Measurements from ENCODE around the gene SYT9. TPM values are rescaled to one million over a fixed set of nuclear protein-coding genes. Genes with fewer than 3 reads are reported as not detected.

The SYT9 gene
- total RNA-seq, 1 donor, result under 0.01 TPM

DNA sequence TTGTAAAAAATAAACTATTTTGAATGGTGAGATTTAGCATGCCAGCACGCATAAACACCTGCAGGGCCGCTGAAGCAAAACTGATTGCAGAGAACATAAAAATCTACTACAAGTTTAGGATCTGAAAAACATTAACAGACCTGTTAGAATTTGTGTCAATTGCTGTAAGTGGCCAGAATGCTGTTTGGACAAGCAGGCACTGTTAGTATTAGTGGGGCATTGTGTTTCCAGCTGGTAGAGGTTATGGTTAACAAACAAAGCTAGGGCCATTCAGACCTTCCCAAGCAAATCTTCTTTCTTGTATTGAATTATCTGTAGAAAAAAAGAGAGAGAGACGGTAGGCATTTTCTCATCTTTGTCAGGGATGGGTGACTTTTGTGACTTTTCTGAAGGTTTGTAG, 176.0 kb downstream of the SYT9 start:
- TF ChIP-seq, protein P1, sequence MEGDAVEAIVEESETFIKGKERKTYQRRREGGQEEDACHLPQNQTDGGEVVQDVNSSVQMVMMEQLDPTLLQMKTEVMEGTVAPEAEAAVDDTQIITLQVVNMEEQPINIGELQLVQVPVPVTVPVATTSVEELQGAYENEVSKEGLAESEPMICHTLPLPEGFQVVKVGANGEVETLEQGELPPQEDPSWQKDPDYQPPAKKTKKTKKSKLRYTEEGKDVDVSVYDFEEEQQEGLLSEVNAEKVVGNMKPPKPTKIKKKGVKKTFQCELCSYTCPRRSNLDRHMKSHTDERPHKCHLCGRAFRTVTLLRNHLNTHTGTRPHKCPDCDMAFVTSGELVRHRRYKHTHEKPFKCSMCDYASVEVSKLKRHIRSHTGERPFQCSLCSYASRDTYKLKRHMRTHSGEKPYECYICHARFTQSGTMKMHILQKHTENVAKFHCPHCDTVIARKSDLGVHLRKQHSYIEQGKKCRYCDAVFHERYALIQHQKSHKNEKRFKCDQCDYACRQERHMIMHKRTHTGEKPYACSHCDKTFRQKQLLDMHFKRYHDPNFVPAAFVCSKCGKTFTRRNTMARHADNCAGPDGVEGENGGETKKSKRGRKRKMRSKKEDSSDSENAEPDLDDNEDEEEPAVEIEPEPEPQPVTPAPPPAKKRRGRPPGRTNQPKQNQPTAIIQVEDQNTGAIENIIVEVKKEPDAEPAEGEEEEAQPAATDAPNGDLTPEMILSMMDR (IDR thresholded peaks at IDR 0.05; ENCODE audit: insufficient read depth, low read depth, low read length), result no peak
- H3K4me3 ChIP-seq (ENCODE audit: low read depth, low read length), result no peak overlapping the region
- no peak for DNase-seq (ENCODE audit: low read depth)

DNA sequence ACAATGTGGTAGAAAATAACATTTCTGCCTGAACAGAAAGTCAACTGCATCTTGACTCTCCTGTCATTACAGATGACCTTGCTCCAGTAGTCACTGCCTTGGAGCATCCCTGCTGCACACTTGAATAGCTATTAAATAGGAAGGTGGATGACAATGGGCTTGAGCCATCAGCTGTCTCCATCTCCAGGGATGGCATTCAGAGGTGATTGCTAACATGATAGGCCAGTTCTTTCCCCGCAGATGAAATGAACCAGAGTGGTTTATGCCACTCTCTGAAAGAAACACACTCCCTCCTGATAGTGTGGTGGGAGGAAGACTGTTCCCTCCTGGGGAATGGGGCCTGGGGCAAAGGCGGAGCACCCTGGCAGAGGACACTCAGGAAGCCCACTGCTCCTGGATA, 176.5 kb downstream of the SYT9 start:
- DNase-seq (ENCODE audit: low read depth), result no peak
- H3K4me3 ChIP-seq (ENCODE audit: low read depth, low read length), result no peak overlapping the region
- TF ChIP-seq, protein P1 (IDR thresholded peaks at IDR 0.05; ENCODE audit: insufficient read depth, low read depth, low read length), result no peak

DNA sequence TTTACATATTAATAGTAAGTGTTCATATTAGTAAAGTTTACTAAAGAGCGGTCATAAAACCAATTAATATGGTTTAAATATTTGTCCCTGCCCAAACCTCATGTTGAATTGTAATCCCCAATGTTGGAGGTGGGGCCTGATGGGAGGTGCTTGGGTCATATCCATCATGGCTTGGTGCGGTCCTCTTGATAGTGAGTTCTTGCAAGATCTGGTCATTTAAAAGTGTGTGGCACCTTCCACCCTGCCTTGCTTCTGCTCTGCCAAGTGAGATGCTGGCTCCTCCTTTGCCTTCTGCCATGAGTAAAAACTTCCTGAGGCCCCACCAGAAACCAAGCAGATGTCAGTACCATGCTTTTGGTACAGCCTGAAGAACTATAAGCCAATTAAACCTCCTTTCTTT, 178.8 kb downstream of the SYT9 start:
- no peak overlapping the region for H3K4me3 ChIP-seq (ENCODE audit: low read depth, low read length)
- TF ChIP-seq, protein P1 (IDR thresholded peaks at IDR 0.05; ENCODE audit: insufficient read depth, low read depth, low read length), result no peak
- no peak for DNase-seq (ENCODE audit: low read depth)

DNA sequence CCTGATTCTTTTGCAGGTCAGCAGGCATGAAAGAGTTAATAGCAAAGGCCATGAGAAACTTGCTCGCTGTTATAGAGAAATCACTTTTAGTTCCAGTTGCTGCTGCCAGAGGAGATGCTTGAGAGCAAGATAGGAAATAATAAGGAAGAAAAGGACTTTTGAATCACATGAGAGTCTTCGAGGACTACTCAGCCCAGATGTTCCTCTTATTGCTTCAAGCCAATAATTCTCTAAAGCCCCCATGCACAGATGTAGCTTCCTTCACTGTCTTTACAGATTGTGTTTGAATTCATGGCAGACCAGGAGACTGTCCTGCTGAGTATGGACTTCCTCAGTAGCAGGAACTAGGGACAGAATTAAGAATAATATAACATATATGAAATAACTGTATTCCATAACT, 183.5 kb downstream of the SYT9 start:
- TF ChIP-seq, protein P1 (IDR thresholded peaks at IDR 0.05; ENCODE audit: insufficient read depth, low read depth, low read length), result no peak
- DNase-seq (ENCODE audit: low read depth), result no peak
- no peak overlapping the region for H3K4me3 ChIP-seq (ENCODE audit: low read depth, low read length)

DNA sequence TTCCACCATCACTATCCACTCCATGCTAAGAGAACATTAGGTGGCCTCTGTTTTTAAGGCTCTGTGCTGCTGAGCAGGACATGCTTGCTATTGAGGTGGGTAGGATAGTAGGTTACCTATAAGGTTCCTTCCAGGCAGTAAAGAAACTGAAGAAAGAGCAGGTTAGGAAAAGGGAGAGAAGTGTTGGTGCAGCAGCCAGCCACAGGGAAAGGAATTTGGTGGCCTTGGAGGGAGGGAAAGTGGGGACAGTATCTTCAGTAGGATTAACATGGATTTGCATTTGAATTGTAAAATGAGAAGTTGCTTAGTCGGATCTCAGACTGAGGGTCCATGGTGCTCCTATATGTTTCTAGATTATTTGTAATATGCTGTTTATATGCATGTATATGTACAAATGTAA, 184.4 kb downstream of the SYT9 start:
- no peak overlapping the region for H3K4me3 ChIP-seq (ENCODE audit: low read depth, low read length)
- TF ChIP-seq, protein P1 (IDR thresholded peaks at IDR 0.05; ENCODE audit: insufficient read depth, low read depth, low read length), result no peak
- DNase-seq (ENCODE audit: low read depth), result no peak

DNA sequence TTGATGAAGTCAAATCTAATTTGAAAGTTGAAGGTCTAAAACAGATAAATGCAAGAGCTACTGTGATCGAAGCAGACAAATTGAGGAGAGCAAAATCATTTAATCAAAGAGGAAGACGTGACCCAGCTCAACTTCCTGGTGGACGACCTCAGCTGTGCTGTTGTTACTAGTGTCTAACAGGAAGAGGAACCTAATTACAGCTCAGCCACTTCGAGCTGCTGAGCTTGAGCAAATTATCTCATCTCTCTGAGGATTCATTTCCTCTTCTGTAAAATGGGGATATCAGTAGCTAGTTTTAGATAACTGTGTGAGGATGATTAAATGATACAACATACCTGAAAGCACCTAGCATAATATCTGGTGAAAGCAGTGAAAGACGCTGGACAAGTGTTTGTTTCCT, 185.0 kb downstream of the SYT9 start:
- H3K4me3 ChIP-seq (ENCODE audit: low read depth, low read length), result no peak overlapping the region
- TF ChIP-seq, protein P1 (IDR thresholded peaks at IDR 0.05; ENCODE audit: insufficient read depth, low read depth, low read length), result no peak
- no peak for DNase-seq (ENCODE audit: low read depth)

DNA sequence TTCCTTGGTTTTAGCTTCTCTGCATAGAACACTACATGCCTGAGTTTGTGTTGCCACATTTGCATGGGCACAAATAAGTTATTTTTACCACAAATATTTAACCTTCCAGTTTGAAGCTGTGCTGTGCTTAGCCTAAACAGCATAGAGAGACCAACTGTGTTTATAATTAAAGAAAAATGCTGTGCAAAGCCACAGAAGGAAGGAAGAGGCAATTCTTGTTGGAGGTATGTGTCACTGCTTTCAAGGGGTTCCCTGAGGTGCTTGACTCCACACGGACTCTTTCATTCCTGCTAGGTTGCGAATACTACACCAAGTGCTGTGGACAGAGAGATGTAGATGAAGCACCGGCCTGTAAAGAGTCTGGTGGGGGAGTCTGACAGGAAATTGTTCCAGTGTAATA, 186.0 kb downstream of the SYT9 start:
- TF ChIP-seq, protein P1 (IDR thresholded peaks at IDR 0.05; ENCODE audit: insufficient read depth, low read depth, low read length), result no peak
- no peak for DNase-seq (ENCODE audit: low read depth)
- no peak overlapping the region for H3K4me3 ChIP-seq (ENCODE audit: low read depth, low read length)

Data from fibroblast of villous mesenchyme (primary cell).